Chondrocyte (in vitro differentiated cells): ENCODE results near the gene GNG7. TPM values are rescaled to one million over a fixed set of nuclear protein-coding genes. Genes with fewer than 3 reads are reported as not detected.

Experiments
- DNase-seq: peaks from one replicate; pipeline ENCODE4 v3.0.0; 2021; ENCODE audit warnings: mixed read lengths, low spot score
- H3K27ac Mint-ChIP-seq: one replicate; pipeline ENCODE4 v1.8.0; 2021; ENCODE audit warnings: mild to moderate bottlenecking, moderate library complexity, mixed read lengths; ENCODE audit not compliant: unreplicated experiment
- H3K27me3 Mint-ChIP-seq: 2 replicates; pipeline ENCODE4 v1.8.0; 2021; ENCODE audit warnings: low read depth, mixed read lengths
- H3K36me3 Mint-ChIP-seq: 2 replicates; pipeline ENCODE4 v1.8.0; 2021; ENCODE audit warnings: low read depth, mixed read lengths
- H3K4me1 Mint-ChIP-seq: 2 replicates; pipeline ENCODE4 v1.8.0; 2021; ENCODE audit warnings: low read depth, mild to moderate bottlenecking, mixed read lengths
- H3K4me3 Mint-ChIP-seq: one replicate; pipeline ENCODE4 v1.8.0; 2021; ENCODE audit warnings: mild to moderate bottlenecking, moderate library complexity, mixed read lengths; ENCODE audit not compliant: unreplicated experiment
- H3K9me3 Mint-ChIP-seq: 2 replicates; pipeline ENCODE4 v1.8.0; 2021; ENCODE audit warnings: low read depth, mixed read lengths
- CTCF ChIP-seq: fragments of 200-600 bp; sonication (generic); IDR thresholded peaks from 2 replicates; pipeline ENCODE4 v1.5.0; 2021; ENCODE audit warnings: antibody characterized with exemption, mild to moderate bottlenecking, moderate library complexity
- total RNA-seq: library from RNA; stranded (reverse); gene quantifications from 3 replicates; pipeline ENCODE4 v1.2.1, GENCODE V29; 2021

Gene GNG7
- total RNA-seq, 1 donor from 2014 or later = 1.9 TPM

- TF ChIP-seq CTCF = no peak
- Mint-ChIP-seq H3K27me3 (no peaks in the 10 kb centered on the region), H3K36me3 (no peaks in the 10 kb centered on the region), H3K9me3 (peaks cover 5% of the 10 kb centered on the region), H3K4me3 (peak overlapping the region; percentile 62), H3K27ac (peak overlapping the region; percentile 96), H3K4me1 (peaks cover 56% of the 10 kb centered on the region)
- DNase-seq = peak; percentile 90
Observed at GRCh38 chr19:2578391-2578890, 124.1 kb downstream of the GNG7 start.

- peak; percentile 44 for DNase-seq
- Mint-ChIP-seq H3K27me3 (no peaks in the 10 kb centered on the region), H3K36me3 (no peaks in the 10 kb centered on the region), H3K9me3 (peaks cover 5% of the 10 kb centered on the region), H3K4me3 (peak overlapping the region; percentile 6), H3K4me1 (peaks cover 56% of the 10 kb centered on the region), H3K27ac (peak overlapping the region; percentile 96)
- no peak for TF ChIP-seq CTCF
Observed at GRCh38 chr19:2577722-2578335, 124.7 kb downstream of the GNG7 start.

GRCh38 chr19:2575734-2576481 is 126.6 kb downstream of the GNG7 start:
- Mint-ChIP-seq H3K27ac (peak overlapping the region; percentile 96), H3K4me1 (peaks cover 54% of the 10 kb centered on the region), H3K4me3 (no peak overlapping the region), H3K9me3 (no peaks in the 10 kb centered on the region), H3K27me3 (no peaks in the 10 kb centered on the region), H3K36me3 (no peaks in the 10 kb centered on the region)
- TF ChIP-seq CTCF = peak; percentile 36
- peak; percentile 95 for DNase-seq

GRCh38 chr19:2574971-2575630 is 127.4 kb downstream of the GNG7 start:
- DNase-seq = peak; percentile 36
- peaks cover 3% of the 10 kb centered on the region for H3K9me3 Mint-ChIP-seq
- no peak overlapping the region for H3K4me3 Mint-ChIP-seq
- no peak for TF ChIP-seq CTCF
- peaks cover 53% of the 10 kb centered on the region for H3K4me1 Mint-ChIP-seq
- no peaks in the 10 kb centered on the region for H3K27me3 Mint-ChIP-seq
- no peaks in the 10 kb centered on the region for H3K36me3 Mint-ChIP-seq
- peak overlapping the region; percentile 22 for H3K27ac Mint-ChIP-seq

GRCh38 chr19:2574478-2574931 is 128.0 kb downstream of the GNG7 start:
- H3K9me3 Mint-ChIP-seq = peaks cover 5% of the 10 kb centered on the region
- no peak overlapping the region for H3K4me3 Mint-ChIP-seq
- no peaks in the 10 kb centered on the region for H3K36me3 Mint-ChIP-seq
- TF ChIP-seq CTCF = no peak
- no peaks in the 10 kb centered on the region for H3K27me3 Mint-ChIP-seq
- no peak overlapping the region for H3K27ac Mint-ChIP-seq
- peaks cover 48% of the 10 kb centered on the region for H3K4me1 Mint-ChIP-seq
- DNase-seq = peak; percentile 46
